Activated B cell treated with CpG ODN at 0.5 μM for 24 hours (primary cell): Measurements from ENCODE around the gene PPP6R3. TPM values are rescaled to one million over a fixed set of nuclear protein-coding genes. Genes with fewer than 3 reads are reported as not detected.

Source experiments
- ATAC-seq: fragments of 200-7000 bp; cut with Tn5 transposase; one replicate; pipeline ENCODE4 v1.10.0; 2021; ENCODE audit warnings: low read depth, mild to moderate bottlenecking, moderate library complexity
- CTCF ChIA-PET: fragments of 350-600 bp; sonication (Branson Sonifier 250); formaldehyde crosslinking; loops from one replicate; lab custom pipeline; 2021; ENCODE audit warnings: antibody characterized with exemption; lab: Charles Lee
- POLR2A ChIA-PET: fragments of 350-600 bp; sonication (Branson Sonifier 250); formaldehyde crosslinking; loops from one replicate; lab custom pipeline; 2021; ENCODE audit warnings: antibody characterized with exemption; lab: Charles Lee
- DNase-seq: peaks from one replicate; pipeline ENCODE4 v3.0.0; 2022
- H3K27ac Mint-ChIP-seq: one replicate; pipeline ENCODE4 v1.8.0; 2020; ENCODE audit warnings: mixed read lengths
- H3K27me3 Mint-ChIP-seq: one replicate; pipeline ENCODE4 v1.8.0; 2021; ENCODE audit warnings: mixed read lengths
- H3K36me3 Mint-ChIP-seq: one replicate; pipeline ENCODE4 v1.8.0; 2021; ENCODE audit warnings: low read depth, mixed read lengths
- H3K4me1 Mint-ChIP-seq: one replicate; pipeline ENCODE4 v1.8.0; 2021; ENCODE audit warnings: mixed read lengths
- H3K4me3 Mint-ChIP-seq: one replicate; pipeline ENCODE4 v1.8.0; 2020; ENCODE audit warnings: mild to moderate bottlenecking, mixed read lengths
- H3K9me3 Mint-ChIP-seq: one replicate; pipeline ENCODE4 v1.8.0; 2020; ENCODE audit warnings: mixed read lengths
- CTCF ChIP-seq: fragments of 200-600 bp; IDR thresholded peaks from one replicate; pipeline ENCODE4 v1.8.0; 2022; ENCODE audit warnings: antibody characterized with exemption, mild to moderate bottlenecking
- intact Hi-C: fragments of 100-400 bp; cut with micrococcal nuclease; formaldehyde crosslinking; loops from one replicate; pipeline ENCODE4 v1.15.1; 2024
- total RNA-seq: library from RNA; stranded (reverse); gene quantifications from 2 replicates; pipeline ENCODE4 v1.2.3, GENCODE V29; 2022

The PPP6R3 gene
- total RNA-seq, 1 donor from 2014 or later = 147 TPM

- ChIA-PET POLR2A (no interaction called here), CTCF (no interaction called here)
- TF ChIP-seq CTCF = no peak
- no peak for DNase-seq
- Mint-ChIP-seq H3K9me3 (no peaks in the 10 kb centered on the region), H3K27ac (no peak overlapping the region), H3K4me3 (no peak overlapping the region), H3K36me3 (no peaks in the 10 kb centered on the region), H3K27me3 (no peaks in the 10 kb centered on the region), H3K4me1 (peaks cover 14% of the 10 kb centered on the region)
- no peak for ATAC-seq
- intact Hi-C loops = no loop called here
These were observed 24.2 kb upstream of the PPP6R3 start for GRCh38 chr11:68436162-68436888.

- ATAC-seq = no peak
- ChIA-PET CTCF (no interaction called here), POLR2A (no interaction called here)
These were observed 23.3 kb upstream of the PPP6R3 start for GRCh38 chr11:68436985-68437926.

GRCh38 chr11:68437927-68438657 is 22.5 kb upstream of the PPP6R3 start:
- TF ChIP-seq CTCF = no peak
- peaks cover 30% of the 10 kb centered on the region for H3K4me1 Mint-ChIP-seq
- no peaks in the 10 kb centered on the region for H3K27me3 Mint-ChIP-seq
- H3K27ac Mint-ChIP-seq = no peak overlapping the region
- intact Hi-C loops = no loop called here
- no peak overlapping the region for H3K4me3 Mint-ChIP-seq
- DNase-seq (no peak), ATAC-seq (no peak)
- CTCF ChIA-PET = no interaction called here
- POLR2A ChIA-PET = no interaction called here
- no peaks in the 10 kb centered on the region for H3K9me3 Mint-ChIP-seq
- no peaks in the 10 kb centered on the region for H3K36me3 Mint-ChIP-seq

More at GRCh38 chr11:68436985-68437926, 23.3 kb upstream of the PPP6R3 start:
- H3K36me3 Mint-ChIP-seq = no peaks in the 10 kb centered on the region
- TF ChIP-seq CTCF = no peak
- peaks cover 23% of the 10 kb centered on the region for H3K4me1 Mint-ChIP-seq
- H3K9me3 Mint-ChIP-seq = no peaks in the 10 kb centered on the region
- intact Hi-C loops = no loop called here
- no peak overlapping the region for H3K27ac Mint-ChIP-seq
- no peak overlapping the region for H3K4me3 Mint-ChIP-seq
- no peak for DNase-seq
- no peaks in the 10 kb centered on the region for H3K27me3 Mint-ChIP-seq

- Mint-ChIP-seq H3K27me3 (no peaks in the 10 kb centered on the region), H3K9me3 (no peaks in the 10 kb centered on the region), H3K27ac (no peak overlapping the region), H3K36me3 (no peaks in the 10 kb centered on the region), H3K4me1 (peaks cover 30% of the 10 kb centered on the region), H3K4me3 (no peak overlapping the region)
- intact Hi-C loops = no loop called here
- ATAC-seq (no peak), DNase-seq (no peak)
- ChIA-PET POLR2A (no interaction called here), CTCF (no interaction called here)
- TF ChIP-seq CTCF = no peak
These were observed 21.8 kb upstream of the PPP6R3 start for GRCh38 chr11:68438658-68439259.
